ENCODE measurements around the gene MYO6.

The MYO6 gene

GRCh38 chr6:75770844-75771243, 21.8 kb downstream of the MYO6 start:
- DNase-seq, result no peak

DNA sequence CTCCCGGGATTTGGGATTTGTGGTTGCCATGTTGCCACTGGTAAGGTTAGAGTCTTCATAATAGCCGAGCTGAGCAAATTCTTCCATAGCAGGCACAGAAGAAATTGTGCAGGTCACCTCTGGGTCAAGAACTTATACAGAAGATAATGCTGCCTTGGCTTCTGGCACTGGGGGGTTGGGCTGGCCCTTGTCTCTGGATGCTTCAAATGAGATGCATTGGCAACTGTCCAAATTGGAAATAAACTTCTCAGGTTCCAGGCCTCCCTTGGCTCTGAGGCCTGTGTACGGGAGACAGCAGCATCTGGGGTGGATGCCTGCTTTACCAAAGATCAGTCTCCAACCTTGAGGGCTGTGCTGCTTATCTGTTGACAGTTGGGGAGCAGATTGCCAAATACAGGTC, 26.2 kb downstream of the MYO6 start:
- DNase-seq, result no peak

DNA sequence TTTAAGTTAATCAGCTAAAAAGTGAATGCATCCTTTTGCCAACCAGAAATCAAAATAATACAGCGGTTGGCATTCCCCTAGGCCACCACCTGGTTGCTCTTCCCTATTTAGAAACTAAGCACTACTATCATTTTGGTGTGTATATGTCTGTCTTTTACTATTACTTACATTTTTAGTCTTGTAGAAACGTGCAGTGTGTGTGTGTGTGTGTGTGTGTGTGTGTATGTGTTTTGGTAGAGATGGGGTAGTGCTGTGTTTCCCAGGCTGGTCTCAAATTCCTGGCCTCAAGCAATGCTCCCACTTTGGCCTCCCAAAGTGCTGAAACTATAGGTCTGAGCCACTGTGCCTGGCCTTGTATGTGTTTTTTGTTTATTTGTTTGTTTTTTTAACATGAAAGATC, 27.4 kb downstream of the MYO6 start:
- no peak for DNase-seq

DNA sequence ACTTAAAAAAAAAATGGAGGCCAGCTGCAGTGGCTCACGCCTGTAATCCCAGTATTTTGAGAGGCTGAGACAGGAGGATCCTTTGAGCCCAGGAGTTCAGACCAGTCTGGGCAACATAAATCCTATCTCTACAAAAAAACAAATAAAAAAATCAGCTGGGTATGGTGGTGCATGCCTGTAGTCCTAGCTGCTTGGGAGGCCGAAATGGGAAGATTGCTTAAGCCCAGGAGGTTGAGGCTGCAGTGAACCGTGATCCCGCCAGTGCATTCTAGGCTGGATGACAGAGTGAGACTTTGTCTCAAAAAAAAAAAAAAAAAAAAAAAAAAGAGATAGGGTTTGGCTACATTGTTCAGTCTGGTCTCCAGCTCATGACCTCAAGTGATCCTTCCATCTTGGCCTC, 29.7 kb downstream of the MYO6 start:
- DNase-seq, result no peak

DNA sequence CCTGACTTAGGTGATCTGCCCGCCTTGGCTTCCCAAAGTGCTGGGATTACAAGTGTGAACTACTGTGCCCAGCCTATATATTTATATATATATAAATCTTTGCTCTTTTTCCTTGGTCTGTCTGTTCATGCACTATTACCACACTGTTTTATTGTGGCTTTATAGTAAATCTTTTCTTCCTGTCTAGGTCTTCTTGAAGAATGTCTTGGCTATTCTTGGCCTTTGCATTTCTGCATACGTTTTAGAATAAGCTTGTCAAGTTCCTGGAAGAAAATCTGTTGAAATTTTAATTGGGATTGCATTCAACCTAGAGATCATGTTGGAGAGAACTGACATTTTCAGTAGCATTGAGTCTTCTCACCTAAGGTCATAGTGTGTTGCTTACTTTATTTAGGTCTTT, 37.1 kb downstream of the MYO6 start:
- DNase-seq, result no peak

GRCh38 chr6:75788894-75789293, 39.9 kb downstream of the MYO6 start:
- no peak for DNase-seq

GRCh38 chr6:75791881-75792280, 42.8 kb downstream of the MYO6 start:
- no peak for DNase-seq

DNA sequence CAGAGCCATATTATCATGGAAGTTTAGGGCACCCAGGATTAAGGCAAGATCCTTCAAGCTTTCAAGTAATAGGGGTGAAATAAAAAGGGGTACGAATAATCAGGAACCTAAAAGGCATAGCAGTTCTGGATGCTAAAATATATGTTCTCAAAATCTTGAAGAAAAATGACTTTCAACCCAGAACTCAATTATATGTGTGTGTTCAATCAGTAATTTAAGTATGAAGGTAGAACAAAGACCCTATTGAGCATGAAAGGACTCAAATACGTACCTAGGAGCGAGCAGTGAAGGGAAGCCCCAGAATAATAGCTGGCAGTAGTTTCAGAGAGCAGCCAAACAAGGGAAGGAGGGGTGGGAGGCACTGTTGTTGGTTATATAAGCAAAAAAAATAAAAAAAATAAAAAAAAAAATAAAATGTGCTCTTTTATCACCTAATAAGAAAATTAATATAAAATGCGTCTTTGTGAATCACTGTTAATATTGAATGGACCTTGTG, 45.4 kb downstream of the MYO6 start:
- DNase-seq, result no peak

- DNase-seq, result no peak
These were observed 46.1 kb downstream of the MYO6 start for GRCh38 chr6:75794954-75795739.

- DNase-seq, result no peak
These were observed 47.7 kb downstream of the MYO6 start for GRCh38 chr6:75796723-75797122.

DNA sequence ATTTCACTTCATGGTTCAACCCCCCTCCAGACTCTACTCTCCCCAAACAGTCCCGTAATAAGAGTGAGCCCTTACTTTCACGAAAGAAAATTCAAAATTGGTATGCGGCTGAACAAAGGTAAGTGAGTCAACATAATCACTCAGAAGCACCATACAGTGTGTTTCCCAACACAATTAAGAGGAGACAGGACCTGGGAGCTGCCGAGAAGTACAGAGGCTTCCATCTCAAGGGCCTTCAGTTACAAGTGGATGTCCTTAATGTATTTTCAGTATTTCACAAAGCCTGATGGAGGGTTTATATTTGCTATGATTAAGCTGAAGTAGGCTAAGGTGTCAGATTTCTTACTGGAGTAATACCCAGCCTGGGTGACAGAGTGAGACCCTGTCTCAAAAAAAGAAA, 51.1 kb downstream of the MYO6 start:
- DNase-seq, result no peak

- no peak for DNase-seq
These were observed 51.9 kb downstream of the MYO6 start for GRCh38 chr6:75800708-75801505.

- DNase-seq, result no peak
These were observed 53.3 kb downstream of the MYO6 start for GRCh38 chr6:75802366-75802765.

DNA sequence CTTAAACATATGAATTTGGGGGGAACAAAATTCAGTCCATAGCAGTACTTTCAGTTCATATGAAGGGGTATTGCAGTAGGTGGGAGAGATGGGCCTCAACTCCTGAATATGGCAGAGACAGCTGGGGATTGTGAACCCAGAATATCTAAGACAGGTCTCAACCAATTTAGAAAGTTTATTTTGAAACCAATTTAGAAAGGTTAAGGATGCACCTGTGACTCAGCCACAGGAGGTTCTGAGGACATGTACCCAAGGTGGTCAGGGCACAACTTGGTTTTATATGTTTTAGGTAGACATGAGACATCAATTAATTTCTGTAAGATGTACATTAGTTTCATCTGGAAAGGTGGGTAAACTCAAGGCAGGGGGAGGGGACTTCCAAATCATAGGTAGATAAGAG, 59.5 kb downstream of the MYO6 start:
- DNase-seq, result no peak

- DNase-seq, result no peak
These were observed 63.5 kb downstream of the MYO6 start for GRCh38 chr6:75812560-75812959.

GRCh38 chr6:75813476-75814250, 64.6 kb downstream of the MYO6 start:
- DNase-seq, result no peak

GRCh38 chr6:75815756-75816155, 66.7 kb downstream of the MYO6 start:
- DNase-seq, result no peak

DNA sequence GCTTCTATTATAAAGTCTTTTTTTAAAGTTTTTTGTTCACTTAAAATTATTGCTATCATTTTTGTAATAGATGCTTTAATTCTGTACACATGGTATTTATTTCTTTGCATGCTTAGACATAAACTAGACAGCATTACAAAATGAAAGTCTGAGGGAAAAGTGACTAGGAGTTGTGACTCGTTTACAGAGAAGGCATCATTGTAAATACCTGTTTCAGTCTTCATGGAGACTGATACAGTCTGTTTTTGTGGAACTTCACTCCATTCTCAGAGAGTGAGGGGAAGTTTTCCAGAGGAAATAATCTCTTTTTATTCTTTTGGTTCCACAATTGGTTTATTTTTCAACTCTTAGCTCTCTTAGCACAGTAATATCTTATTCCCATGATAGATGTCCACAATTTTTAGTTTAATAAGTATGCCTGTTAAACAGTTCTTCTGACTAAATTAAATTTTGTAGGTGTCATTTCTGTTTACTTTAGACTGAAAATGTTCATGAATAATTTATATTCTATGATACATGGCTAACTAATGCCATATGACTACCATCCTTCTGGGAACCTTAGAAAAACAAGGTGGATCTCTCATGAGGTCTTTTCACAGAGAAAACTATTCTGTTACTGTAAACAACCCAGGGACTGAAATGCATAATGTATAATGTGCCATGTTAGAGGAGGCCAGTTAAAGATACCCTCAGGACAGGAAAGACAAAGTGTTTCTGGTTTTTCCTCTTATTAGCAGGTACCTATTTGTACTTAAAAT, 69.2 kb downstream of the MYO6 start:
- DNase-seq, result no peak

DNA sequence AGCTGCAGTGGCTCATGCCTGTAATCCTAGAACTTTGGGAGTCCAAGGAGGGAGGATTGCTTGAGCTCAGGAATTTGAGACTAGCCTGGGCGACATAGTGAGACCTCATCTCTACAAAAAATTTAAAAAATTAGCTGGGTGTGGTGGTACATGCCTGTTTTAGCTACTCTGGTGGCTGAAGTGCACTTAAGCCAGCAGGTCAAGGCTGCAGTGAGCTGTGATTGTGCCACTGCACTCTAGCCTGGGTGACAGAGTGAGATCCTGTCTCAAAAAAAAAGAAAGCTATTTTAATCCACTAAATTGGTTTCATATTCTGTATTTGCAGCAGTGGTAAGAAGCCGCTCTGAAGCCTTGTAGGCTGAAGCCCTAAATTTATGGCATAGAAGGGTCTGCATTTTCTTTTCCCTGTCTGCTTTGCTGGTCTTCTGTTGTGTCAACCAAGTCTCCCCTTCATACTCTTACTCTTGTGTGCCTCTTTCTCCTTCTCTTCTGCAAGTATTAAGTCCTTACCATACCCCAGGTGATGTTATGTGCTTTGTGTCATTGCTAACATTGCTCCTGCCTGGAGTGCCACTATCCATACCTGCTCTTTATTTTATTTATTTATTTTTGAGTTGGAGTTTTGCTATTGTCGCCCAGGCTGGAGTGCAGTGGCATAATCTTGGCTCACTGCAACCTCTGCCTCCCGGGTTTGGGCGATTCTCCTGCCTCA, 70.9 kb downstream of the MYO6 start:
- no peak for DNase-seq

DNA sequence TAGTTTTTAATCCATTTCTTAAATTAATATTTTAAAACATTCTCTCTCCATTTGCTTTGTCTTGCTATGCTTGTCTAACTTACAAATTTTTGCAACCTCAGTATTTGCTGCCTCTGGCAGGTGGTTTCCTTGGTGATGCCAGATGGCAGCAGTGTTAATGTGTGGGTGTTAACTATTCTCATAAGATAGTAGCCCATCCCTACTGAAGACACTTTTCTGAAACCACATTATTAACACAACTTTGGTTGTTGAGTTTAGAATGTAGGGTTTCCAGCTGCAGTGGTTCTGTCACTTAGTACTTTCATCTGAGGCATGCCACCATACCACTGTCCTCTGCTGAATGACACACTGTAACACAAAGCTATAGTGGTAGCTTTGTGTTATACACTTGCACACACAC, 75.1 kb downstream of the MYO6 start:
- DNase-seq, result no peak

GRCh38 chr6:75827163-75827562, 78.1 kb downstream of the MYO6 start:
- no peak for DNase-seq
